ENCODE data around the gene DGCR2. TPM values are rescaled to one million over a fixed set of nuclear protein-coding genes. Genes with fewer than 3 reads are reported as not detected.

Gene DGCR2
- total and polyA plus RNA-seq, 2 experiments from 2014 or later: 25.6 to 42.7 TPM

DNA sequence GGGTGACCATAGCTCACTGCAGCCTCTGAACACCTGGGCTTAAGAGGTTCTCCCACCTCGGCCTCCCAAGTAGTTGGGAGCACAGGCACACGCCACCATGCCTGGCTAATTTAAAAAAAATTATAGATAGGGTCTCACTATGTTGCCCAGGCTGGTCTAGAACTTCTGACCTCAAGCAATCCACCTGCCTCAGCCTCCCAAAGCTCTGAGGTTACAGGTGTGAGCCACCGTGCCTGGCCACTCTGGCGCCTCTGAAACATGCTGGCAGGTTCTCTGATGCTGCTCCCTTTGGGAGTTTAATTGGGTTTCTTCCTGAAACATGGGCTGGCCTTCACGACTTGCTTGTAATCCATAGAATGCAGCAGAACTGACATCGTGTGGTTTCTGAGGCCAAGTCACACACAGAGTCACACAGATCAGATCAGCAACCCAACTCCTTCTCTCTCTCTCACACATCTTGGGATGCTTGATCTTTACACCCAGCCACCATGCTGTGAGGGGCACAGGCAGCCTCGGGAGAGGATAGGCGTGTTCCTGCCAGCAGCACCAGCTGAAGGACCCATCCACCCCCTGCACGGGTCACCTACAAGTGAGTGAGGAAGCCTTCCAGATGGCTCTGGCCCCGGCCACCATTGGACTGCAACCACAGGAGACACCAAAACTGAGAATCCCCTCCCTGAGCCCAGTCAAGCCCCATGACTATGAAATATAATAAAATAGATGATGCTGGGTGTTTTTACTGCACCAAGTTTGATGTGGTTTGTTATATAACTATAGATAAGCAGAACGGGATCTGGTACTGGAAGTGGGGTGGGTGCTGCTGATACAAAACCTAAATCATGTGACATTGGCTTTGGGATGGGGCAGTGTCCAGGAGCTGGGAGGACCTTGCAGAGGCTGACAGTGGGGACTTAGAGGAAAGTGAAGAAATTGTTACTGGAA, 31.0 kb upstream of the DGCR2 start:
- TF ChIP-seq EZH2phosphoT487 (IDR thresholded peaks at IDR 0.05; ENCODE audit: insufficient read depth, low read depth) (no peak), EZH2 (IDR thresholded peaks at IDR 0.05; ENCODE audit: insufficient read depth, poor library complexity, severe bottlenecking) (no peak)
- no peaks in the 10 kb centered on the region for H4K20me1 ChIP-seq (ENCODE audit: insufficient read depth)
- H3K9ac ChIP-seq: no peak overlapping the region
- no peak overlapping the region for H3K4me3 ChIP-seq
- 45 to 47% methylated on average over 9 to 11 of the region's 11 CpGs for WGBS, 2 experiments (ENCODE audit: low coverage in 1 of 2, low lambda C conversion rate in 2 of 2, missing lambda C conversion rate in 2 of 2)
- peaks cover 45% of the 10 kb centered on the region for H3K27me3 ChIP-seq (replicated peaks; ENCODE audit: insufficient read depth)
- no peaks in the 10 kb centered on the region for H3K9me2 ChIP-seq (ENCODE audit: insufficient read depth)
- H2AFZ ChIP-seq: no peak overlapping the region
- H3K27ac ChIP-seq: no peak overlapping the region
- H3K4me2 ChIP-seq (ENCODE audit: unreplicated experiment): no peak overlapping the region
- H3K4me1 ChIP-seq (ENCODE audit: insufficient read depth): no peaks in the 10 kb centered on the region
- no peaks in the 10 kb centered on the region for H3K36me3 ChIP-seq (ENCODE audit: low read depth)
- H3K9me3 ChIP-seq (ENCODE audit: low read depth): no peaks in the 10 kb centered on the region
- no peak for DNase-seq
- no peaks in the 10 kb centered on the region for H3K79me2 ChIP-seq (ENCODE audit: insufficient read depth)
- H3F3A ChIP-seq (ENCODE audit: insufficient read depth): no peaks in the 10 kb centered on the region
- in situ Hi-C loops (cut with MboI): no loop called here

DNA sequence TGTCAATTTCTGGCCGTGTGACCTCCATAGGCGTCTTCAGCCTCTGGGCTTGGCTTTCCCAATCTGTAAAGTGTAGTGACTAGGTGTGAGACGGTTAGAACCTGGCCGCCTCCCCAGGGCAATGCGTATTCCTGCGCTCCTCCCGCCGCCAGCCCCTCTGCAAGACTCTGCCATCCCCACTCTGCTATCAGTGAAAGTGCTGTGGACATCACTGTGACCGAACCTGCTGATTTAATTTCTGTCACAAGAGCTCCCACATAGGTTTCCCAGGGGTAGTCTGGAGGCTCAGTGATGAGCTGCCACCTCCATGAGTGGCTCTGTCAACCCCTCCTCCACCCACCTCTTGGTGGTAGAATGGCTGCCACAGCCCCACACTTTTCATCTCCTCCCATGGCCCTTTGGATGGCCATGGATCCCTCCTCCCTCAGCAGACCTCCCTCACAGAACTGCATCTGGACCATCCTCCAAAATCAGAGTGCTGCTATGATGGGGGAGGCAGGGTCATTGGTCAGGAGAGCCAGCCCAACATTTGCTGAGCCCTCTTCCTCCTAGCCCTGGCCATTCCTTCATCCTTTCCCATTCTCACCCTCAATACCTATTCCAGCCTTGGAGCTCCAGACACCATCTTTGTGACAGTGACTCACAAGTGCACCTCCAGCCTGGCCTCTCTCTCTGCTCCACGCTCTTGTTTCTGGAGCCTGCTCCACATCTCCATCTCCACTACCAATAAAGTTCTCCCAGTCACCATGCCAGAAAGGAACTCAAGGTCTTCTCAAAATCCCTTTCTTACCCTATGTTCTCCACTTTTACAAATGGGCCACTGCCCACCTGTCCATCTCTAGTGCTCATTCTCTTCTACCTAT, 29.3 kb upstream of the DGCR2 start:
- Histone ChIP-seq H3K27me3 (replicated peaks; ENCODE audit: insufficient read depth) (peaks cover 48% of the 10 kb centered on the region), H3F3A (ENCODE audit: insufficient read depth) (no peaks in the 10 kb centered on the region), H3K9ac (no peak overlapping the region), H3K36me3 (ENCODE audit: low read depth) (no peaks in the 10 kb centered on the region), H2AFZ (no peak overlapping the region), H3K9me3 (ENCODE audit: low read depth) (no peaks in the 10 kb centered on the region), H3K4me3 (no peak overlapping the region), H3K9me2 (ENCODE audit: insufficient read depth) (no peaks in the 10 kb centered on the region), H3K4me2 (ENCODE audit: unreplicated experiment) (no peak overlapping the region), H3K4me1 (ENCODE audit: insufficient read depth) (no peaks in the 10 kb centered on the region), H3K27ac (no peak overlapping the region), H4K20me1 (ENCODE audit: insufficient read depth) (no peaks in the 10 kb centered on the region), H3K79me2 (ENCODE audit: insufficient read depth) (no peaks in the 10 kb centered on the region)
- in situ Hi-C loops (cut with MboI): no loop called here
- no peak for DNase-seq
- WGBS, 2 experiments (ENCODE audit: low coverage in 1 of 2, low lambda C conversion rate in 2 of 2, missing lambda C conversion rate in 2 of 2): 44 to 47% methylated on average over 10 of the region's 10 CpGs
- TF ChIP-seq EZH2phosphoT487 (IDR thresholded peaks at IDR 0.05; ENCODE audit: insufficient read depth, low read depth) (no peak), EZH2 (IDR thresholded peaks at IDR 0.05; ENCODE audit: insufficient read depth, poor library complexity, severe bottlenecking) (no peak)

DNA sequence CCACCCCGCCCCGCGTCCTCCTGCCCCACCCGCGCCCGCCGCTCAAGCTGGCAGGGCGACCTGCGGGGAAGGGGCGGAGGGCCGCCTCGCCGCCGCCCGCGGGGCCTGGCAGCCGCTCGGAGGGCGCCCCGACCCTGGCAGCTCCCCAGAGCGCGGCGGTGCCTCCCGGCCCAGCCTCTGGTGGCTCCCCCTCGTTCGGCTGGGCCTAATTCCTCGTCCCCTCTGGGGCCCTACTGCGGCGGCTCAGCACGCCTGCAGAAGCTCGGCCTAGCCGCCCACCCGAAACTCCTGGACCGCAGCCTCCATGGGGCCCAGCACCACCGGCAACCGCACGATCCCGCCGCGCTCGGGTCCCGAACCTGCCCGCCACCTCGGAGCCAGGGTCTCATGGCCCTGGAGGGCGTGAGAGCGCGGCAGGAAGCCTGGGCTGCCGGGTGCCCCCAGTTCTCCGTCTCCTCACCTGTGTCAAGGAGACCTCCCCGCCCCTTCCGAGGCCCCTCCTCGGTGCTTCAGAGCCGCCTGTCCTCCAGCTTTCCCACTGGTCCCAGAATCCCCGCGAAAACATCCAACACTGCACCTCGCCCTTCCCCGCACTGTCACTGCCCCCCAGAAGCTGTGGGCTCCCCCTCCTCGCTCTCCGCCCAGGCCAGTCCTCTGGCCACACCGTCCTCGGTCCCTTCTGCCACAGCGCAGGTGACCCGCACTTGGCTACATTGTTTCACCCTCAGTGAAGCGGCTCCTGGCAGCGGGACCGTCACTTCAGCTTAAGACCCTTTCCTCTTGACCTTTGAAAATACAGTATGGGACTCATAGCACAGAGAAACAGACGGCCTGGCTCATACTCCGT, 28.5 kb upstream of the DGCR2 start:
- Histone ChIP-seq H3K9me2 (ENCODE audit: insufficient read depth) (no peaks in the 10 kb centered on the region), H2AFZ (no peak overlapping the region), H3F3A (ENCODE audit: insufficient read depth) (no peaks in the 10 kb centered on the region), H3K9ac (no peak overlapping the region), H3K4me1 (ENCODE audit: insufficient read depth) (no peaks in the 10 kb centered on the region), H3K27me3 (replicated peaks; ENCODE audit: insufficient read depth) (peaks cover 48% of the 10 kb centered on the region), H3K4me3 (no peak overlapping the region), H3K36me3 (ENCODE audit: low read depth) (no peaks in the 10 kb centered on the region), H3K4me2 (ENCODE audit: unreplicated experiment) (no peak overlapping the region), H4K20me1 (ENCODE audit: insufficient read depth) (no peaks in the 10 kb centered on the region), H3K27ac (no peak overlapping the region), H3K9me3 (ENCODE audit: low read depth) (no peaks in the 10 kb centered on the region), H3K79me2 (ENCODE audit: insufficient read depth) (no peaks in the 10 kb centered on the region)
- DNase-seq: no peak
- 12 to 13% methylated on average over 36 to 47 of the region's 68 CpGs for WGBS, 2 experiments (ENCODE audit: low coverage in 1 of 2, low lambda C conversion rate in 2 of 2, missing lambda C conversion rate in 2 of 2)
- in situ Hi-C loops (cut with MboI): no loop called here
- TF ChIP-seq EZH2 (IDR thresholded peaks at IDR 0.05; ENCODE audit: insufficient read depth, poor library complexity, severe bottlenecking): peak; percentile 86
- 0 out of 2 replicates have a peak, but pooled peaks have one; percentile 26 for TF ChIP-seq EZH2phosphoT487 (IDR thresholded peaks at IDR 0.05; ENCODE audit: insufficient read depth, low read depth)

DNA sequence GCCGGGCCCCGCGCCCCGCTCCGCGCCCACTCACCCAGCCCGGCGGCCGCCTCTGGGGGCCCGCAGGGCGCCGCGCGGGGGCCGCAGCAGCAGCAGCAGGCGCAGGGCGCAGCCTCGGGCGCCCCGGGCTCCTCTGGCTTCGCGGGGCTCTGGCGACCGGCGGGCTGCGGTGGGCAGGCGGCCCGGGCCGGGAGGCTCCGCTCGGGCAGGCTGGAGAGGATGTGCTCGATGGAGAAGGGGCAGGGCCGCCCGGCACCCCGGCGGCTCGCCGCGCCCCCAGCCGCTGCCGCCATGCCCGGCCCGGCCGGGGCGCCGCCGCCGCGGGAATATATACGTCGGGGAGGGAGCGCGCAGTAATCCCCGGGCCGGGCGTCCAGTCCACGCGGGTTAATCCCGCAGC, 27.8 kb upstream of the DGCR2 start, which contains the start of gene GSC2:
GSC2 (minus strand) TSS at position 302 of the 400 bp plus-strand sequence; CDS start at position 293, 9 bp downstream.
- H4K20me1 ChIP-seq (ENCODE audit: insufficient read depth): no peaks in the 10 kb centered on the region
- no peaks in the 10 kb centered on the region for H3K36me3 ChIP-seq (ENCODE audit: low read depth)
- H3K4me3 ChIP-seq: no peak within 1 kb of the TSS
- no peaks in the 10 kb centered on the region for H3K79me2 ChIP-seq (ENCODE audit: insufficient read depth)
- no peaks in the 10 kb centered on the region for H3K9me2 ChIP-seq (ENCODE audit: insufficient read depth)
- H3F3A ChIP-seq (ENCODE audit: insufficient read depth): no peaks in the 10 kb centered on the region
- H3K9me3 ChIP-seq (ENCODE audit: low read depth): no peaks in the 10 kb centered on the region
- H3K4me2 ChIP-seq (ENCODE audit: unreplicated experiment): no peak within 1 kb of the TSS
- no peak within 1 kb of the TSS for H3K9ac ChIP-seq
- no peak within 1 kb of the TSS for H3K27ac ChIP-seq
- no peak for DNase-seq
- H3K4me1 ChIP-seq (ENCODE audit: insufficient read depth): no peaks in the 10 kb centered on the region
- H3K27me3 ChIP-seq (replicated peaks; ENCODE audit: insufficient read depth): peaks cover 48% of the 10 kb centered on the region
- no peak within 1 kb of the TSS for H2AFZ ChIP-seq
- 3% methylated on average over 6 to 28 of the region's 59 CpGs for WGBS, 2 experiments (ENCODE audit: low coverage in 1 of 2, low lambda C conversion rate in 2 of 2, missing lambda C conversion rate in 2 of 2)
- no peak for TF ChIP-seq EZH2phosphoT487 (IDR thresholded peaks at IDR 0.05; ENCODE audit: insufficient read depth, low read depth)
- TF ChIP-seq EZH2 (IDR thresholded peaks at IDR 0.05; ENCODE audit: insufficient read depth, poor library complexity, severe bottlenecking): no peak
- in situ Hi-C loops (cut with MboI): no loop called here

Data from GM23248 (cell line).